Ovary (tissue), 9 donors: ENCODE measurements around the gene QSOX1. TPM values are rescaled to one million over a fixed set of nuclear protein-coding genes. Genes with fewer than 3 reads are reported as not detected.

Experiments
- DNase-seq, 5 donors: peaks; one replicate each; pipeline ENCODE4 v3.0.0-alpha.2; 2019 to 2020
- H3K27ac ChIP-seq, 2 donors: fragments of 200-600 bp; one replicate each; pipeline versions ENCODE4 v1.5.1 to v1.8.0; 2019 to 2022
- H3K27me3 ChIP-seq: fragments of 200-600 bp; one replicate; pipeline ENCODE4 v1.8.0; 2022
- H3K36me3 ChIP-seq: fragments of 200-600 bp; sonication (generic); one replicate; pipeline ENCODE4 v1.5.1; 2019
- H3K4me1 ChIP-seq: one replicate; pipeline ENCODE4 v1.8.1; 2013; ENCODE audit warnings: mild to moderate bottlenecking, moderate library complexity; ENCODE audit not compliant: insufficient read depth
- H3K4me3 ChIP-seq: fragments of 200-600 bp; sonication (generic); one replicate; pipeline ENCODE4 v1.5.1; 2017
- H3K9me3 ChIP-seq, 2 donors: fragments of 200-600 bp in 1 of 2; sonication (generic) in 1 of 2; one replicate each; pipeline versions ENCODE4 v1.5.1 to v1.8.1; 2013 to 2019; ENCODE audit warnings: mild to moderate bottlenecking in 1 of 2, moderate library complexity in 1 of 2
- EP300 ChIP-seq: sonication (generic); formaldehyde crosslinking; IDR thresholded peaks from one replicate; pipeline ENCODE4 v1.6.1; 2017; ENCODE audit warnings: antibody characterized with exemption
- POLR2A ChIP-seq: fragments of 450-650 bp; IDR thresholded peaks from one replicate; pipeline ENCODE4 v1.6.1; 2017; ENCODE audit warnings: antibody characterized with exemption, mild to moderate bottlenecking, moderate library complexity
- WGBS, 3 donors: extraction: QIAGEN DNeasy Blood & Tissue Kit in 1 of 3; methylation state at CpG; one replicate each; pipeline versions ENCODE4 v1.1.5 to v1.1.7; 2013 to 2017; 5-methylcytosine and 5-hydroxymethylcytosine counted together
- intact Hi-C, 4 donors: fragments of 100-400 bp; cut with DNase I; formaldehyde crosslinking; loops; one replicate each; pipeline versions ENCODE4 v1.11.0 to v1.15.1; 2022 to 2023
- polyA plus RNA-seq, 2 donors: library from polyadenylated mRNA; stranded (reverse); fragments of 200-250 nt in 1 of 2; fragments of 350-450 nt in 1 of 2; fragmentation: Illumina TruSeq in 1 of 2; extraction: RNeasy Lipid Tissue Mini Kit (QIAGEN cat#74804) in 1 of 2; gene quantifications; one replicate each; pipeline ENCODE4 v1.2.3, GENCODE V29; 2013 to 2014
- total RNA-seq, 7 donors: library from RNA; depleted of rRNA in 2 of 7; stranded (reverse); fragments of >200 nt in 2 of 7; fragmentation: NEBNext Ultra II Directional in 3 of 7; extraction: Animal tissue kit (Norgen Biotek cat#: 25700) in 3 of 7; gene quantifications; one replicate each; pipeline versions ENCODE4 v1.1.0 to v1.2.4, GENCODE V29; 2016 to 2023
- TF ChIP-seq, protein P1 (sequence below), 3 donors: fragments of 450-650 bp in 2 of 3; fragments of 200-600 bp in 1 of 3; IDR thresholded peaks; one replicate each; pipeline versions ENCODE4 v1.5.1 to v1.8.0; 2016 to 2022; ENCODE audit warnings: antibody characterized with exemption in 3 of 3, mild to moderate bottlenecking in 1 of 3
- donor health status: DM: no; HTN: no; CAD: no; lungs with moderate emphysema.
- donor health status: DM: no; HTN: no; CAD: no.
- donor health status: Bipolar disorder and iron deficiency.
- donor health status: DM: yes; HTN: yes; CAD: no.
- donor health status: DM: no; HTN: no; CAD: no.
- donor health status: DM: yes; HTN: yes; CAD: no.

Gene QSOX1
- total and polyA plus RNA-seq, 9 donors, result 57.8 to 475 (median 155) TPM

DNA sequence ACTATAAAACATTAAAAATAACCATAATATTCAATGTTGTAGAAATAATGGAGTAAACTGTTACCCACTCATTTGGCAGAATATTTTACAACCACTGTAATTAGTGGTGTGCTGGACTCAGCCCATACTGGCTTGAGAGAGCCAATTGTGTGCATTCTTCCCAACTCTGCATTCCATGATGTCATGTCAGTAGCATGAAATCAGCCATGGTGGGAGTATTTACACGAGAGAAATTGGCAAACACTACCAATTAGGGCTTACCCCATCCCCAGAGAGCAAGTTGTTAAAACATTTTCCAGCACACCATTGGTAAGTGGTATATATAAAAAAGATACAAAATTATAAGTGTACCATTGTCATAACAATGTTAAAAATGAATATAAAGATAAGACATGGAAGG, 19.1 kb upstream of the QSOX1 start:
- intact Hi-C loops, result no loop called here
- 9 to 16% (median 12%) methylated on average over 1 of the region's 1 CpG for WGBS, 3 donors
- no peak for DNase-seq
- TF ChIP-seq, protein P1, sequence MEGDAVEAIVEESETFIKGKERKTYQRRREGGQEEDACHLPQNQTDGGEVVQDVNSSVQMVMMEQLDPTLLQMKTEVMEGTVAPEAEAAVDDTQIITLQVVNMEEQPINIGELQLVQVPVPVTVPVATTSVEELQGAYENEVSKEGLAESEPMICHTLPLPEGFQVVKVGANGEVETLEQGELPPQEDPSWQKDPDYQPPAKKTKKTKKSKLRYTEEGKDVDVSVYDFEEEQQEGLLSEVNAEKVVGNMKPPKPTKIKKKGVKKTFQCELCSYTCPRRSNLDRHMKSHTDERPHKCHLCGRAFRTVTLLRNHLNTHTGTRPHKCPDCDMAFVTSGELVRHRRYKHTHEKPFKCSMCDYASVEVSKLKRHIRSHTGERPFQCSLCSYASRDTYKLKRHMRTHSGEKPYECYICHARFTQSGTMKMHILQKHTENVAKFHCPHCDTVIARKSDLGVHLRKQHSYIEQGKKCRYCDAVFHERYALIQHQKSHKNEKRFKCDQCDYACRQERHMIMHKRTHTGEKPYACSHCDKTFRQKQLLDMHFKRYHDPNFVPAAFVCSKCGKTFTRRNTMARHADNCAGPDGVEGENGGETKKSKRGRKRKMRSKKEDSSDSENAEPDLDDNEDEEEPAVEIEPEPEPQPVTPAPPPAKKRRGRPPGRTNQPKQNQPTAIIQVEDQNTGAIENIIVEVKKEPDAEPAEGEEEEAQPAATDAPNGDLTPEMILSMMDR (IDR thresholded peaks at IDR 0.05), result no peak
- TF ChIP-seq POLR2A, result no peak
- no peak for TF ChIP-seq EP300
- Histone ChIP-seq H3K36me3 (no peaks in the 10 kb centered on the region), H3K4me3 (no peak overlapping the region), H3K27me3 (no peaks in the 10 kb centered on the region), H3K27ac (no peak overlapping the region), H3K4me1 (no peaks in the 10 kb centered on the region), H3K9me3 (no peaks in the 10 kb centered on the region)

DNA sequence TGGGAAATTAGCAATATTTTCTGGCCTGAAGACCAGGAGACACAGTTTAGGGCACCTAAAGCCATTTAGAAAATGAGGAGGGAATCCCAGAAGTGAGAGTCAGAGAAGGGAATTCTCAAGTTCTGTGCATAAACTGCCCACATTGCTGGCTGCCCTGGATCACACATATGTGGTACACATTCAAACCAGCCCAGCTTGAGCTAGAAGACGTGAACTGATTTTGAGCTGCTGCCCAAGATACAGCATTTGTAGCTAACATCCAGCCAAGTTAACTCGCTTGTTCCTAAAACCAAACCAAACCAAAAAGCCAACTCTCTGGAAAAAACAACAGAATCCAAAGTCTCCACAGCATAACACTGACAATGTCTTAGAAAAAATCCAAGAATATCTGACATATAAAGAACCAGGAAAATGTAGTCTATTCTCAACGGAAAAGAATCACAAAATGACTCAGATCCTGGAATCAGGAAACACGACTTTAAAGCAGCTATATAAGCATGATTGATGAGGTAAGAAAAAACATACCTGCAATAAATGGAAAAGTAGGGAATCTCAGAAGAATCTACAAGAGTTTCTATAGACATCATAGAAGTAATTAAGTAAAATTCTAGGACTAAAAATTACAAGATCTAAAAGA, 18.2 kb upstream of the QSOX1 start:
- H3K4me1 ChIP-seq, result no peaks in the 10 kb centered on the region
- H3K4me3 ChIP-seq, result no peak overlapping the region
- H3K27me3 ChIP-seq, result no peaks in the 10 kb centered on the region
- intact Hi-C loops, result no loop called here
- H3K36me3 ChIP-seq, result no peaks in the 10 kb centered on the region
- H3K27ac ChIP-seq, result no peak overlapping the region
- H3K9me3 ChIP-seq, result no peaks in the 10 kb centered on the region
- no peak for DNase-seq
- TF ChIP-seq POLR2A, result no peak
- TF ChIP-seq EP300, result no peak
- TF ChIP-seq, protein P1 (IDR thresholded peaks at IDR 0.05), result no peak
- WGBS, 3 donors, result 78 to 83% (median 79%) methylated on average over 4 of the region's 4 CpGs

DNA sequence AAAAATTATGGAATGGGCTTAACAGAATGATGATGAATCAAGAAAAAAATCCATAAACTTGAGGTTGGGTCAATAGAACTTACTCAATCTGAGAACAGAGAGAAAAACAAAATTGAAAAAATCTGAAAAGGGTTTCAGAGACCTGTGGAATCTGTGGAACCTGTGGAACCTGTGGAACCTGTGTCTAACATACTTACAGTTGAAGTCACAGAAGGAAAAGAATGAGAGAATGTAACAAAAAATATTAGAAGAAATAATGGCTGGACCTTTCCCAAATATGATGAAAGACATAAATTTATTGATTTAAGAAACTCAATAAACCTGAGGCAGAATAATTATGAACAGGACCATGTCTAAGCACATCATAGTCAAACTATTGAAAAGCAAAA, 17.7 kb upstream of the QSOX1 start:
- H3K27me3 ChIP-seq, result no peaks in the 10 kb centered on the region
- intact Hi-C loops, result no loop called here
- H3K4me1 ChIP-seq, result no peaks in the 10 kb centered on the region
- no peaks in the 10 kb centered on the region for H3K36me3 ChIP-seq
- no peak for TF ChIP-seq POLR2A
- no peak for TF ChIP-seq EP300
- TF ChIP-seq, protein P1 (IDR thresholded peaks at IDR 0.05), result no peak
- no peak for DNase-seq
- no peak overlapping the region for H3K27ac ChIP-seq
- no peaks in the 10 kb centered on the region for H3K9me3 ChIP-seq
- no peak overlapping the region for H3K4me3 ChIP-seq

DNA sequence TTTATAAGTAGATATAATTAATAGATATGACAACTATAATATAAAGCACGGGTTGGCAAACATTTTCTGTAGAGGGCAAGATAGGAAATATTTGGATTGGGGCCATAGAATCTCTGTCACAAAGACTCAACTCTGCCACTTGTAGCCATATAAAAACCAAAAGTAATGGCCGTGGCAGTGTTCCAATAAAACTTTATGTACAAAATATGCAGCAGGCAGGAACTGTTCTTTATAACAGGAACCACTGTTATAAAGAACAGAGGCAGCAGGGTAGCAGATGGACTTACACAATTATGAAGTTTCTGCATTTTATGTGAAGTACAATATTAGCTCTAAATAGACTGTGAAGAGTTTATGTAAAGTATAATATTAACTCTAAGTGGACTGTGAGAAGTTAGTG, 16.9 kb upstream of the QSOX1 start:
- WGBS, 3 donors, result 75 to 84% (median 81%) methylated on average over 2 of the region's 2 CpGs
- Histone ChIP-seq H3K27me3 (no peaks in the 10 kb centered on the region), H3K4me3 (no peak overlapping the region), H3K4me1 (no peaks in the 10 kb centered on the region), H3K9me3 (no peaks in the 10 kb centered on the region), H3K36me3 (no peaks in the 10 kb centered on the region), H3K27ac (no peak overlapping the region)
- DNase-seq, result no peak
- intact Hi-C loops, result no loop called here
- TF ChIP-seq, protein P1 (IDR thresholded peaks at IDR 0.05), result no peak
- TF ChIP-seq POLR2A (no peak), EP300 (no peak)
